NCI-H1694 treated with DMSO at 0.1 percent for 48 hours (cell line): ENCODE measurements around the gene ADARB2.
"Not testable (repeated sequence)": the region's sequence is repeated elsewhere in the genome, so short reads cannot be mapped to it uniquely, and the experiment has no call there.

Experiments used
- DNase-seq: peaks from one replicate; lab custom pipeline; 2025; lab: John Stamatoyannopoulos, UW

The ADARB2 gene

GRCh38 chr10:1406967-1407945 is 330.1 kb downstream of the ADARB2 start:
- no peak for DNase-seq

DNA sequence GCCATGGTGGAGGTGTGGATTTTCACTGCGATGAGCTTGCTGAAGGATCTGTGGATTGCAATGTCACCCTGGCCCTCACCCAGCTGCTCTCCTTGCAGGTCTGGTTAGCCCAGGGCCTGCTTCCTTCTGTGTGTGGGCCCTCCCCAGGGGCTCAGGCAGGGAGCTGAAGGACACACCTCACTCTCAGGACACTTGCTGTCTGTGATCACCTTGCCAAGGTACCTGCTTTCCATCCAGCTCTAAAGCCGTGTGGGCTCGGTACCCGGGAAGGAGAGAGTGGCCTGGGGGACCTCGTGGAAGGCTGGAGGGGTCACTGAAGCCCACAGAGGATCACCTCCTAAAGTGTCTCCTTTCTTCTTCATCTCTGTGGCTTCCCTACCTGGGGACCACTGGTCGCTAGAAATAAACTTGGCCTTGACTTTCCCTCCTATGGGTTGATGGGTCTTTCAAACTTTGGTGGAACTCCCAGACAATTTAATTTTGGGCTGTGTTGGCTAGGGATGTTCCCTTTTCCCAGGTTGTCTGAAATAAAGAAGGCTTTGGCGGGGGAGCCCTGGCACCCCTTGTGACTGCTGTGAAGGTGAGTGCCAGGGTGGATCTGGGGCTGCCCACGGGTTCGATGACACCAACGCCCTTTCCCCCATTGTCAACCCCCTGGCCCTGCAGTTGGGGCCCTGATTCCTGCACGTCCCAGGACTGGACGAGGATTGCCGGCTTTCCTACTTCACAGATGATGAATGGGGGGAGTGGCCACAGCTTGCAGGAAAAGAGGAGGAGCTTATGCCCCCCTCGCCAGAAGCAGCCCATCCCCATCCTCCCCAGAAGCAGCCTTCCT is 331.0 kb downstream of the ADARB2 start:
- DNase-seq: no peak

DNA sequence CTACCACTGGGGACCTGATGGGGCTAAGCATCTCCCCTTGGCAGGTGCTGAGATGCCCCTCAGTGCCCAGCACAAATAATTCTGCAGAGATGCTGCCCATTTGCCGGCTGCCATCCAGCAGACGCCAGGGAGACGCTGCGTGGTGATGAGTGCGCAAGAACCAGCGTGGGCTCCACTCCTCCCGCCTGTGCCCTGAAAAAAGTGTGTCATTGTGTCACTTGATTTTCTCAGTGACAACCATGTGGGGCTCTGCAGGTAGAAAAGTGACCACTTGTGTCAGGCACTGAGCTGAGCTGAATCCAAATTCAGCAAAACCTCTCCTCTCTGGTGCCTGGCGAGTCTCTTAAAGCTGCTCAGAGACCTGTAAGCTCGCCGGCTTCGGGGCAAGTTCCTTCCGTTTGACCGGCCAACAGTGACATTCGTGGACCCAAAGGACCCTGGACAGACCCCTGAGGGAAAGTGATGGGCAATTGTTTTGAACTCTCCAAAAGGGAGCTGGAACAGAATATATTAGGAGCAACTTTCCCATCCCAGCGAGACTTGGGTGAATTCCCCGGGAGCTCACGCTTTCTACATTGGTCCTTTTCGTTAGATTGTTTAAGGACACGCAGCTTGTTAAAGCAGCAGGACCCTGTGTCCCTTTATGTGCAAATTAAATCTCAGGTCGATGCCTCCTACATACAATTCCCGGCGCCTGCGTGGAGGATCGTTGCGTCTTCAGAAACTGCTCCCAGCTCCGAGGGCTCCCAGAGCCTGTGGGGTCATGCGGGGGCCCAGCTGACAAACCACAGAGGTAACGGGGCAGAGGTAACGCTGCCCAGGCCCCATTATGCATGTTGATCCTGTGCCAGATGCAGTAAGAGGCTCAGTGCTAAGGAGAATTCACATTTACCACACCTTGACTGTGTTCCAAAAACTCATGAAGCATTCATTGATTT is 332.7 kb downstream of the ADARB2 start:
- DNase-seq: no peak

- no peak for DNase-seq
These were observed 333.6 kb downstream of the ADARB2 start for GRCh38 chr10:1403508-1404322.

DNA sequence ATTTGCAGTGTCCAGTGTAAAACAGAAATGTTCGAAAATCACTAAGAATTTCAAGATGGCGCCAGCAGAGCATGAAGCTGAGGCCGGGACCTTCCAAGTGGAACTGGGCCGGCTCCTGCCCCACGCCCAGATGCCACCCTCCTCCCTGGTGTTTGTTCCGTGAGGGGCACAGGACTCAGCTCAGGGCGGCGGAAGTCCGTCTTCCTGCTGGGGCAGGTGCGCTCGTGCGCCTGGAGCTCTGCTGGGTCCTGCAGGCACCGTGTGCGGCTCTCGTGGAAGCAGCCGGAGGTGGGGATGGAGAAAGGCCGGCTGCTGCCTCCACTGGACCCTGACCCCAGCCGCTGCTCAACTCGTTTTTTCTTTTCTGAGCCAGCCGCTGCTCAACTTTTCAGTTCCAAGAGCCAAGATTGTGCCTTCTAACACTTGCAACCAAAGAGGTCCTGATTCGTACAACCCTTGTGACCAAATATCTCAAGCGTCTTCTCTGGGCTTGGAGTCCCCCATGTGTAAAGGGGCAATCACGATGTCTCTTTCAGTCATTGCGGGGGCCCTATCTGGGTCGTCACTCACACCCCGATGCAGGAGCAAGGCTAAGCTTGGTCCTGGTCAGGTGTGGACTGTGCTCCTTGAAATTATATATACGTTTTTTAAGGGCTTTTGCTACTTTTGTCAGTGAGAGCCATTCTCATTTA is 334.4 kb downstream of the ADARB2 start:
- no peak for DNase-seq

DNA sequence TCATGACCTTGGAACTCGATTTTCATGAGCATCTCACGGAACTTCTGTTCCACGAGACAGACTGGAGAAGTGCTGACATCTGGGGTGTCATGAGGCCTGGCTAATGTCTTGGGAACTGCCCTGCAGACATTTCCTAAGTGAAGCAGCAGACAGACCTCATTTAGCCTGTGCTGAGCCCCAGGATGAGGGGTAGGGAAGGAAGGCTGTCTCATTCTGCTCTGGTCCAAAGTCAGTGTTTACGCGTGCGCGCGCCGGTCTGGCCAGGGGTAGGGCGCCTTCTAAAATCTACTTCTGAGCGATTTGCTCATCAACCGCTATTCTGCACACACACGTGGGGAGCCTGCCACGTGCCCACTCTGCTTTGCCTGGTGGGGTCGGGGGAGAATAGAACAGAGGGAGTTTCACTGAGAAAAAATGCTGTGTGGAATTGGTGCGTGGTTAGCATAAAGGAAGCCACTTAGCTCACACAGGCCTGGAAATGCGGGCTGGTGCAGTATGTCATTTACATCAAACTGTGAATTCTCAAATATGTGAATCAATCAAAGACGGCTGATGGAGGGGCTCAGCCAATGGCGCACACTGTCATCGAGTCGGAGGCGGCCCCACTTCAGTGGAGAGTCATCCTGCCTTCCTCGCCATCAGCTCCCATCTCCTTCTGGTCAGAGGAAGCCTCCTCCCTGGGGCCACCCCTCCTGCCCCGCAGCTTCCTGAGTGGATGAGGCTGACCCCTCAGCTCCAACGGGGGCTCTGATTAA is 335.1 kb downstream of the ADARB2 start:
- no peak for DNase-seq

GRCh38 chr10:1401071-1401965 is 336.0 kb downstream of the ADARB2 start:
- no peak for DNase-seq

- DNase-seq: no peak
These were observed 336.9 kb downstream of the ADARB2 start for GRCh38 chr10:1400101-1401070.

GRCh38 chr10:1399431-1400100 is 337.8 kb downstream of the ADARB2 start:
- no peak for DNase-seq

DNA sequence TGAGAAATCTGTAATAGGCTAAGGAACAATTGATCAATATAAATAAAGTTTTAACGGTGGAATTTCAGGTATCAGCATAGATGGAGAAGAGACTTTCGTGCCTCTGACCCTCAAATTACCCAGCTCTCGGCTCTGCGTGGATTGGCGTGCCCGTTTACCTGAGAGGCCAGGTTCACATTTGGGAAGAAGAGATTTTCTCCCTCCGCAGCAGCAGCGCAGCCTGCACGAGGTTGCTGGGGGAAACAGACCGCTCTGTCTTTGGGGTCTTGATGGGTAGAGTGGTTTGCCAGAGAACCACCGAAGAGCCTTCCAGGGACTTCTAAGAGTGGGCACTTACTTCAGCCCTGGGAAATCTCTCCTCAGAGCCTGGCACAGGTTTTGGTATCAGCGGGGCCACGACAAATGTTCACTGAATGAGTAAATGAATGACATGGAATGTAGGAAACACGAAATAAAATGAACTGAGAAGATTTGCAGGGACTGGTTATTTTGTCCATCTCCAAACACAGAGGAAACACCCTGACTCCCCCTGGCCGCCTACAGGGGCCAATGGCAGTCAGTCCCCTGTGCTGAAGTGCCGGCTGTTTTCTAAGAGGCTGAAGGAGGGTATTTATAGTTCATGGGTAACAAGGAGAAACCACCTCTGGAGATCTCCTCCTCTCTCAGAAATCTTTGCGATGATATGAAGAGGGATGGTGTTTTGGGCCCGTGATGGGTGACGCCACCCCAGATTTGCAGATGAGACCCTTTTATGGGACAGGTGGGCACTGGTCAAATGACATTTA is 338.5 kb downstream of the ADARB2 start:
- no peak for DNase-seq

DNA sequence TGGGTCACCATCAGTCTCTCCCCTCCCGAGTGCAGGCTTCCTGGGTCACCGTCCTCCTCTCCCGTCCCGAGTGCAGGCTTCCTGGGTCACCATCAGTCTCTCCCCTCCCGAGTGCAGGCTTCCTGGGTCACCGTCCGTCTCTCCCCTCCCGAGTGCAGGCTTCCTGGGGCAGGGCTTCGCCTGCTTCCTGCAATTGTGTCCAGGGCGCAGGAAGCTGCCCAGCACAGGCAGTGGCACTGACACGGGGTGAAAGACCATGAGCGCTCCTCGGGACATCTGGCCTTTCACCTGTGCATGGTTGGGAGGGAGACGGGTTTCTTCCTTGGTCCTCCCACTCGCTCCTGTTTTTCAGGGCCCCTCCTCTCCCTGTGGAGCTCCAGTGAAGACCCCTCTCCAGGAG is 339.2 kb downstream of the ADARB2 start:
- not testable (repeated sequence) for DNase-seq

DNA sequence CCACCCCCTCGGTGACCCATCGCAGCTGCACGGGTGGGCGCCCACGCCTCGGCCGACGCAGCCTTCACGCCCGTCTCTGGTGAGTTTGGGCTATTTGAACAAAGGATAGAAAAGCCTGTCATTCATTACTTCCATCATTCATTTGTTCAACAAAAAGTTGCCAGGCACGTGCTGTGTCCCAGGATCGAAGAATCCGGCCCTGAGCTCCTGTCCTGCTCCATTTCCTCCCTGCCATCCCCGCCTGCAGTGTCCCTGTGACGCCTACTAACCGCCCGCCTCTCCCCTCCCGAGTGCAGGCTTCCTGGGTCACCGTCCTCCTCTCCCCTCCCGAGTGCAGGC is 341.1 kb downstream of the ADARB2 start:
- DNase-seq: no peak

DNA sequence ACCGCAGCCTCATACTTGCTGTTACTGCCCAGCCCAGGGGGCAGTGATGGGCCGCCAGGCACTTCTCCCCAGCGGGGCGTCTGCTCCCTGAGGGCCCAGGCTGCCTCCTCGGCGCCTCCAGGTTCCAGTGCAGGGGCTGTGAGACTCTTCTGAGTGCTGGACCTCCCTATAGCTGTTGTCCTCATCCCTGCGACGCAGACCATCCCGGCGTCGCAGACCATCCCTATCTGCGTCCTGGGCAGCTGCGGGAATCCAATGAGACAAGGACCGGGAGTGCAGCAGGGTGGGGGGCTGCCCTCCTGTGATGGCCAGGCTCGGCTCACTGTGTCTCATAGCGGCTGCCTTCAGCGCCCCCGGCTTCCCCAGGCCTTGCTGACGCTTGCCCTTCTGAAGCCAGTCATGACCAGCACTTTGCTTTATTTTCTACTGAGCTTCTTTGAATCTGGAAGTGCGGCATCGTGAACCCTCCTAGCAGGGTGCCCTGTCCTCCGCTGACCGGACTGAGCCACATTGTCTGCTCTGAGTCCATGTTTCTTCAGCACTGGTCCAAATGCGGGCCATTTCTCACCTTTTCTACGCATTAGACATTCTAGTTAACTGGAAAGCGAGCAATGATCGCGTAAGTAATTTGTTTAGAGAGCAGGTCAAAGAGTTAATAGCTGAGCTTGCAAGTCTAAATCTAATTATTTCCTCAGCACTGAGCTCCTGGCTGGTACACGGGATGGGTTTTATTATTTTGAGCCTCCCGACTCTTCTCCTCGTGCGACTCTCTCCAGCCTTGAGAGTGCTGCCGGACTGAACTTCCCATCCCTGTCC is 341.6 kb downstream of the ADARB2 start:
- no peak for DNase-seq

DNA sequence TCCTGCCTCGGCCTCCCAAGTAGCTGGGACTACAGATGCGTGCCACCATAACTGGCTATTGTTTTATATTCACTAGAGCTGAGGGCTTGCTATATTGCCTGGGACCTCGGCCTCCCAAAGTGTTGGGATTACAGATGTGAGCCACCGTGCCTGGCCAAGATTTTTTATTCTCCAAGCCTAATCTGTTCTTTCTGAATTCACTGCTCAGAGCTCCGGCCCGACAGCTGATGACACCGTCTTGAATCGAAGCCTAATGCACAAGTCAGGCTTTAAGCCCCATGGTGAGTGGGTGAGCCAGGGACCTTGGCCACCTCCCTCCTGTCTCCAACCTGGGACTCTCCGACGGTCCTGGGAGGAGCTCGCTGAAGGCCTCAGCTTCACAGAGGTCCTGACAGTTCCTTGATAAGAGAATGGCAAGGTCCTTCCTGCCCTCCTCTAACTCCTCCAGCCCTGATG is 342.3 kb downstream of the ADARB2 start:
- no peak for DNase-seq
